ENCODE results near the gene MMP28.

The MMP28 gene

GRCh38 chr17:35775583-35775982 lies 19.9 kb downstream of the MMP28 start:
- H3K9me2 ChIP-seq (replicated peaks; ENCODE audit: insufficient read depth, low read length), result no peaks in the 10 kb centered on the region
- H3K27ac ChIP-seq (ENCODE audit: low read depth, low read length), result no peak overlapping the region
- no peak overlapping the region for H3K4me2 ChIP-seq (ENCODE audit: low read depth, low read length, poor library complexity, severe bottlenecking)
- no peak overlapping the region for H3K9ac ChIP-seq (ENCODE audit: low read length)
- TF ChIP-seq CTCF (IDR thresholded peaks at IDR 0.05; ENCODE audit: insufficient read depth, low read length, poor library complexity, severe bottlenecking) (no peak), EZH2phosphoT487 (conservative IDR thresholded peaks at IDR 0.05; ENCODE audit: low read length) (no peak)
- H3K36me3 ChIP-seq (ENCODE audit: low read length), result no peaks in the 10 kb centered on the region
- H3K9me3 ChIP-seq (ENCODE audit: insufficient read depth, low read length), result no peaks in the 10 kb centered on the region
- H2AFZ ChIP-seq (ENCODE audit: low read depth, low read length, severe bottlenecking), result no peak overlapping the region
- H3K79me2 ChIP-seq (ENCODE audit: insufficient read depth, low read length), result no peaks in the 10 kb centered on the region
- no peaks in the 10 kb centered on the region for H3K27me3 ChIP-seq (ENCODE audit: low read length)
- no peaks in the 10 kb centered on the region for H3F3A ChIP-seq (ENCODE audit: insufficient read depth)
- H4K20me1 ChIP-seq (ENCODE audit: low read depth, low read length), result no peaks in the 10 kb centered on the region
- no peak overlapping the region for H3K4me3 ChIP-seq (ENCODE audit: insufficient read depth, low read length, poor library complexity, severe bottlenecking)

GRCh38 chr17:35775039-35775438 lies 20.4 kb downstream of the MMP28 start:
- H3K4me3 ChIP-seq (ENCODE audit: insufficient read depth, low read length, poor library complexity, severe bottlenecking), result no peak overlapping the region
- no peaks in the 10 kb centered on the region for H4K20me1 ChIP-seq (ENCODE audit: low read depth, low read length)
- H3K36me3 ChIP-seq (ENCODE audit: low read length), result no peaks in the 10 kb centered on the region
- TF ChIP-seq CTCF (IDR thresholded peaks at IDR 0.05; ENCODE audit: insufficient read depth, low read length, poor library complexity, severe bottlenecking), result no peak
- TF ChIP-seq EZH2phosphoT487 (conservative IDR thresholded peaks at IDR 0.05; ENCODE audit: low read length), result no peak
- H3K9ac ChIP-seq (ENCODE audit: low read length), result no peak overlapping the region
- H3F3A ChIP-seq (ENCODE audit: insufficient read depth), result no peaks in the 10 kb centered on the region
- H3K4me2 ChIP-seq (ENCODE audit: low read depth, low read length, poor library complexity, severe bottlenecking), result no peak overlapping the region
- H3K79me2 ChIP-seq (ENCODE audit: insufficient read depth, low read length), result no peaks in the 10 kb centered on the region
- H3K9me2 ChIP-seq (replicated peaks; ENCODE audit: insufficient read depth, low read length), result no peaks in the 10 kb centered on the region
- H3K27ac ChIP-seq (ENCODE audit: low read depth, low read length), result no peak overlapping the region
- H3K27me3 ChIP-seq (ENCODE audit: low read length), result no peaks in the 10 kb centered on the region
- no peak overlapping the region for H2AFZ ChIP-seq (ENCODE audit: low read depth, low read length, severe bottlenecking)
- H3K9me3 ChIP-seq (ENCODE audit: insufficient read depth, low read length), result no peaks in the 10 kb centered on the region

- H2AFZ ChIP-seq (ENCODE audit: low read depth, low read length, severe bottlenecking), result no peak overlapping the region
- H3K9me2 ChIP-seq (replicated peaks; ENCODE audit: insufficient read depth, low read length), result no peaks in the 10 kb centered on the region
- H3F3A ChIP-seq (ENCODE audit: insufficient read depth), result no peaks in the 10 kb centered on the region
- no peak overlapping the region for H3K4me3 ChIP-seq (ENCODE audit: insufficient read depth, low read length, poor library complexity, severe bottlenecking)
- H3K9me3 ChIP-seq (ENCODE audit: insufficient read depth, low read length), result no peaks in the 10 kb centered on the region
- H3K27me3 ChIP-seq (ENCODE audit: low read length), result no peaks in the 10 kb centered on the region
- no peak overlapping the region for H3K9ac ChIP-seq (ENCODE audit: low read length)
- no peak for TF ChIP-seq CTCF (IDR thresholded peaks at IDR 0.05; ENCODE audit: insufficient read depth, low read length, poor library complexity, severe bottlenecking)
- TF ChIP-seq EZH2phosphoT487 (conservative IDR thresholded peaks at IDR 0.05; ENCODE audit: low read length), result no peak
- H3K36me3 ChIP-seq (ENCODE audit: low read length), result no peaks in the 10 kb centered on the region
- H4K20me1 ChIP-seq (ENCODE audit: low read depth, low read length), result no peaks in the 10 kb centered on the region
- H3K4me2 ChIP-seq (ENCODE audit: low read depth, low read length, poor library complexity, severe bottlenecking), result no peak overlapping the region
- no peak overlapping the region for H3K27ac ChIP-seq (ENCODE audit: low read depth, low read length)
- no peaks in the 10 kb centered on the region for H3K79me2 ChIP-seq (ENCODE audit: insufficient read depth, low read length)
Observed at GRCh38 chr17:35774499-35774898, 20.9 kb downstream of the MMP28 start.
